T-cell (primary cell): ENCODE measurements around the gene RNF126. TPM values are rescaled to one million over a fixed set of nuclear protein-coding genes. Genes with fewer than 3 reads are reported as not detected.
"Not testable (repeated sequence)": the region's sequence is repeated elsewhere in the genome, so short reads cannot be mapped to it uniquely, and the experiment has no call there.

Experiments
- ATAC-seq, 4 experiments: fragments of 200-7000 bp in 3 of 4; fragments of 150-1000 bp in 1 of 4; cut with Tn5 transposase; replicated peaks in 1 of 4; 1 replicate in 3 of 4; 2 replicates in 1 of 4; pipeline ENCODE4 v1.10.0; 2021; ENCODE audit warnings: moderate library complexity in 3 of 4, mild to moderate bottlenecking in 2 of 4, moderate number of reproducible peaks in 1 of 4
- CTCF ChIA-PET, 2 donors: fragments of 300-600 bp; sonication (Branson Sonifier 250); formaldehyde crosslinking; loops; one replicate each; lab custom pipeline; 2022; ENCODE audit warnings: antibody characterized with exemption in 2 of 2; lab: Charles Lee
- POLR2A ChIA-PET, 2 donors: fragments of 300-600 bp; sonication (Branson Sonifier 250); formaldehyde crosslinking; loops; one replicate each; lab custom pipeline; 2022; ENCODE audit warnings: antibody characterized with exemption in 2 of 2; lab: Charles Lee
- DNase-seq, 35 experiments: peaks; one replicate each; pipeline versions ENCODE4 v3.0.0 to v3.0.0-alpha.2; 2013 to 2023
- H3K27ac ChIP-seq: one replicate; pipeline ENCODE4 v1.5.1; 2013; ENCODE audit warnings: low read length
- H3K27me3 ChIP-seq, 2 experiments: replicated peaks in 1 of 2; 1 replicate in 1 of 2; 2 replicates in 1 of 2; pipeline versions ENCODE4 v1.6.1 to v1.7.0; 2013; ENCODE audit warnings: low read length in 1 of 2, mixed read lengths in 1 of 2; ENCODE audit not compliant: control insufficient read depth in 2 of 2, insufficient read depth in 2 of 2; ENCODE audit errors: extremely low read depth in 1 of 2
- H3K36me3 ChIP-seq, 2 donors: 1 replicate in 1 of 2; 2 replicates in 1 of 2; pipeline versions ENCODE4 v1.6.1 to v1.7.0; 2013; ENCODE audit warnings: low read length in 1 of 2; ENCODE audit not compliant: control insufficient read depth in 2 of 2, insufficient read depth in 1 of 2; ENCODE audit errors: extremely low read depth in 1 of 2
- H3K4me1 ChIP-seq, 2 experiments: 1 replicate in 1 of 2; 2 replicates in 1 of 2; pipeline versions ENCODE4 v1.6.1 to v1.7.0; 2013; ENCODE audit warnings: low read length in 2 of 2, mixed read lengths in 1 of 2; ENCODE audit not compliant: insufficient read depth in 2 of 2, control insufficient read depth in 1 of 2; ENCODE audit errors: extremely low read depth in 1 of 2
- H3K4me3 ChIP-seq, 2 donors: 1 replicate in 1 of 2; 2 replicates in 1 of 2; pipeline versions ENCODE4 v1.5.1 to v1.7.0; 2013; ENCODE audit warnings: mild to moderate bottlenecking in 2 of 2, low read length in 1 of 2, moderate library complexity in 1 of 2; ENCODE audit not compliant: control insufficient read depth in 1 of 2; ENCODE audit errors: extremely low read depth in 1 of 2
- H3K9me3 ChIP-seq: 2 replicates; pipeline ENCODE4 v1.7.0; 2013
- H3K27ac Mint-ChIP-seq, 2 donors: one replicate each; pipeline ENCODE4 v1.8.0; 2020 to 2021; ENCODE audit warnings: mild to moderate bottlenecking in 2 of 2, mixed read lengths in 2 of 2
- H3K27me3 Mint-ChIP-seq, 2 donors: one replicate each; pipeline ENCODE4 v1.8.0; 2021 to 2022; ENCODE audit warnings: mixed read lengths in 2 of 2
- H3K36me3 Mint-ChIP-seq: one replicate; pipeline ENCODE4 v1.8.0; 2021; ENCODE audit warnings: mixed read lengths
- H3K4me1 Mint-ChIP-seq, 3 donors: one replicate each; pipeline ENCODE4 v1.8.0; 2020 to 2022; ENCODE audit warnings: mixed read lengths in 3 of 3, mild to moderate bottlenecking in 1 of 3
- H3K4me3 Mint-ChIP-seq, 3 donors: one replicate each; pipeline ENCODE4 v1.8.0; 2020 to 2022; ENCODE audit warnings: mild to moderate bottlenecking in 3 of 3, mixed read lengths in 3 of 3, moderate library complexity in 3 of 3
- H3K9me3 Mint-ChIP-seq, 3 donors: one replicate each; pipeline ENCODE4 v1.8.0; 2020 to 2022; ENCODE audit warnings: mixed read lengths in 3 of 3
- WGBS: methylation state at CpG from one replicate; pipeline ENCODE4 v1.1.5; 2013; ENCODE audit warnings: missing lambda C conversion rate; ENCODE audit not compliant: insufficient coverage; 5-methylcytosine and 5-hydroxymethylcytosine counted together
- total RNA-seq, 35 experiments: library from RNA in 6 of 35; stranded (reverse) in 6 of 35; fragments of 120-200 nt in 1 of 35; gene quantifications; one replicate each; pipeline versions ENCODE4 v1.2.1 to v1.2.4 and lab custom pipeline; 2013 to 2026

Gene RNF126
- total RNA-seq, 5 donors from 2014 or later (not counting 1 experiment from before 2014, with no cell fraction given), result 98.8 to 139 (median 118) TPM

DNA sequence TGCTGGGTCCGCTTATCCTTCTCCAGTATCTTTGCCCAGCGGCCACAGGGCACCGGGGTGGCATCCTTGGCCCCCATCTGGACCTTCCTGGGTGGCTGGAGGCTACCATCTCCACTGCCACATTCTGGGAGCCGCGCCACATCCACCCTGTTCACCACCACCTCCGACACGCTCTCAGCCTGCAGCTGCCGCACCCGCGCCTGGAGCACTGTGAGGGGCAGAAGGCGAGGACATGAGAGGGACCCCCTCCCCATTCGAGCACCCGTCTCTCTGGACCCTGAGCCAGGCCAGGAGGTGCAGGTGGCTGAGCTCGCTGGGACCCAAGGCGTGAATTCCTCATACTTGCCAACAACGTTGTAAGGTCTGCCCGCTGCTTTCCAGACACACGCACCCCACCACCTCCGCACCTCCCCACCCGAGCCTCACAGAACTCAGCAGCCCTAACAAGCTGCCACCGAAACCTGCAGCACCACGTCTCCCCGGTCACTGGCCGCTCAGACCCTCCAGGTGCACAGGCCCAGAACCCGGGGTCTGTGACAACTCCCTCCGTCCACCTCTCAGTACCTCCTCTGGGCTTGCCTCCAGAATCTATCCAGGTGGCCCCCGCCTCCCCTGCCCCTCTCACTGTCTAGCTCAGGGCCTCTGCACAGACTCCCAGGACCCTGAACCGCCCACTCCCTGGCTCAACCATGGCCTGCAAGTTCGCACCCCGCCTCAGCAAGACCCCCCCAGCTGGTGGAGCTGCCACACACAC, 32.9 kb downstream of the RNF126 start:
- Mint-ChIP-seq H3K4me1 (peaks cover 36 to 37% (median 36%) of the 10 kb centered on the region in 3 donors), H3K27me3 (no peaks in the 10 kb centered on the region), H3K36me3 (peaks cover 21% of the 10 kb centered on the region), H3K27ac (peak overlapping the region in 1 of 2 donors; percentile 43), H3K9me3 (no peaks in the 10 kb centered on the region), H3K4me3 (peak overlapping the region in 1 of 3 donors; percentile 81)
- ATAC-seq (no peak), DNase-seq (no peak)
- ChIA-PET POLR2A (interaction anchor here in 1 of 2 donors (0.6 kb wide), 1 partner anchor 58 kb away, joined by 3 read pairs; the partner anchor contains the start of gene BSG), CTCF (no interaction called here)
- no peaks in the 10 kb centered on the region for H3K27me3 ChIP-seq
- WGBS, result 96% methylated on average over 25 of the region's 30 CpGs
- peaks cover 3 to 23% of the 10 kb centered on the region in 2 donors for H3K36me3 ChIP-seq
- H3K9me3 ChIP-seq, result no peaks in the 10 kb centered on the region
- no peak overlapping the region for H3K4me3 ChIP-seq
- H3K4me1 ChIP-seq, result peaks cover 2 to 42% of the 10 kb centered on the region in 2 experiments
- H3K27ac ChIP-seq, result no peak overlapping the region

DNA sequence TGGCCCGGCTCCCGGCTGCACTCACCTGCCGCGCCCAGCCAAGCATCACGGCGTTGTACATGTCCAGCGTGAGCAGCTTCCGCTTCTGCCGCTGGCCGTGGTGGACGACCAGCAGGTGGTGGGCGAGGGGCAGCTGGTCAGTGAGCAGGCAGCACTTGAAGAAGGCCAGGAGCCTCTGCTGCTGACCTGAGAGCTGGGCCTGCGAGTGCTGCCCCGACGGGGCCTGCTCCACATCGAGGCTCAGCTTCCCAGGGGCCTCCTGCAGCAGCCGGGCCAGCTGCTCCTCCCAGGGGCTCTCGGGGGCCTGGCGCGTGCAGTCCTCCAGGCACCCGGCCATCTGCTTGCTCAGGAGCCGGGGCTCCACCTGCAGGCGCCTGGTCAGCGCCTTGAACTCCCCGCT, 33.5 kb downstream of the RNF126 start:
- DNase-seq, H3K4me3 Mint-ChIP-seq, H3K27me3 ChIP-seq, H3K9me3 ChIP-seq, H3K4me3 ChIP-seq, POLR2A ChIA-PET, H3K27ac ChIP-seq, H3K27ac Mint-ChIP-seq, ATAC-seq, H3K27me3 Mint-ChIP-seq, H3K9me3 Mint-ChIP-seq, CTCF ChIA-PET: not testable (repeated sequence)
- Mint-ChIP-seq H3K4me1 (peaks cover 36 to 37% (median 36%) of the 10 kb centered on the region in 3 donors), H3K36me3 (peaks cover 21% of the 10 kb centered on the region)
- Histone ChIP-seq H3K4me1 (peaks cover 2 to 42% of the 10 kb centered on the region in 2 experiments), H3K36me3 (peaks cover 3 to 29% of the 10 kb centered on the region in 2 donors)
- 97% methylated on average over 25 of the region's 25 CpGs for WGBS

DNA sequence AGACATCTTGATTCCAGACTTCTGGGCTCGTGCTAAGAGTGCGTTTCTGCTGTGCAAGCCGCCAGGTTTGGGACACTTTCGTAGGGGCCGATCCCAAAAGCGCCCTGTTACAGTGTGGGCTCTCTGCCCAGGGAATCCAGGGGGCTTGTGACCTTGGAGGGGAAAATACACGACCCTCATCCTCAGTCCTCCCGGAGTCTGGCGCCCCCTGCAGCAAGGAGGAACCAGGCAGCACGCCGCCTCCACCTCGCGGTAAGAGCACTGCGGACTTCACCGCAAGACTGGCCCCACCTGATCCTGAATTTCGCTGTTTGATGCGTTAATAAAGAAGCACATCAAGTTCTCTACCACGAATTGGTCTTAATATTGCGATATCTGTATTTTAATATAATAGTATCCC, 34.8 kb downstream of the RNF126 start:
- peaks cover 7 to 39% of the 10 kb centered on the region in 2 donors for H3K36me3 ChIP-seq
- Mint-ChIP-seq H3K36me3 (peaks cover 26% of the 10 kb centered on the region), H3K4me3 (no peak overlapping the region), H3K27ac (no peak overlapping the region), H3K4me1 (peaks cover 25 to 30% (median 28%) of the 10 kb centered on the region in 3 donors), H3K27me3 (no peaks in the 10 kb centered on the region), H3K9me3 (no peaks in the 10 kb centered on the region)
- ATAC-seq, result no peak
- no peak overlapping the region for H3K4me3 ChIP-seq
- 96% methylated on average over 9 of the region's 19 CpGs for WGBS
- no peaks in the 10 kb centered on the region for H3K27me3 ChIP-seq
- peak in 5 of 35 experiments; percentile 18 to 41 (median 24) for DNase-seq
- peaks cover 2 to 32% of the 10 kb centered on the region in 2 experiments for H3K4me1 ChIP-seq
- CTCF ChIA-PET, result no interaction called here
- H3K9me3 ChIP-seq, result no peaks in the 10 kb centered on the region
- H3K27ac ChIP-seq, result no peak overlapping the region
- POLR2A ChIA-PET, result no interaction called here

DNA sequence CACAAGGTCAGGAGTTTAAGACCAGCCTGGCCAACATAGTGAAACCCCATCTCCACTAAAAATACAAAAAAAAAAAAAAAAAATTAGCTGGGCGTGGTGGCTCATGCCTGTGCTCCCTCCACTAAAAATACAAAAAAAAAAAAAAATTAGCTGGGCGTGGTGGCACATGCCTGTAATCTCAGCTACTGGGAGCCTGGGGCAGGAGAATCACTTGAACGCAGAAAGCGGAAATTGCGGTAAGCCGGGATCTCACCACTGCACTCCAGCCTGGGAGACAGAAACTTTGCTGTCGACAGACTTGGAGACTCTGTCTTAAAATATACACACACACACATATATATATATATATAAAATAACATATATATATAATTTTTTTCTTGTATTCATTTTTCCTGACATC, 36.4 kb downstream of the RNF126 start:
- whole genome bisulfite sequencing, result no CpG with 5 or more reads among the region's 7 CpGs
- POLR2A ChIA-PET, result interaction anchor here in 1 of 2 donors (0.8 kb wide), 1 partner anchor 413 kb away, joined by 8 read pairs; the partner anchor contains the start of gene ABCA7
- not testable (repeated sequence) for H3K27me3 Mint-ChIP-seq, H3K27me3 ChIP-seq, H3K4me3 ChIP-seq, H3K9me3 Mint-ChIP-seq, H3K27ac Mint-ChIP-seq, DNase-seq, H3K27ac ChIP-seq, ATAC-seq, H3K9me3 ChIP-seq, H3K4me3 Mint-ChIP-seq
- Histone ChIP-seq H3K4me1 (peaks cover 0 to 17% of the 10 kb centered on the region in 2 experiments), H3K36me3 (peaks cover 15 to 47% of the 10 kb centered on the region in 2 donors)
- Mint-ChIP-seq H3K4me1 (peaks cover 18 to 19% (median 19%) of the 10 kb centered on the region in 3 donors), H3K36me3 (peaks cover 26% of the 10 kb centered on the region)
- CTCF ChIA-PET, result interaction anchor here (0.6 to 0.7 kb wide), 2 partner anchors 17 to 63 kb away, joined by 3 to 4 read pairs; no protein-coding TSS in a partner anchor

DNA sequence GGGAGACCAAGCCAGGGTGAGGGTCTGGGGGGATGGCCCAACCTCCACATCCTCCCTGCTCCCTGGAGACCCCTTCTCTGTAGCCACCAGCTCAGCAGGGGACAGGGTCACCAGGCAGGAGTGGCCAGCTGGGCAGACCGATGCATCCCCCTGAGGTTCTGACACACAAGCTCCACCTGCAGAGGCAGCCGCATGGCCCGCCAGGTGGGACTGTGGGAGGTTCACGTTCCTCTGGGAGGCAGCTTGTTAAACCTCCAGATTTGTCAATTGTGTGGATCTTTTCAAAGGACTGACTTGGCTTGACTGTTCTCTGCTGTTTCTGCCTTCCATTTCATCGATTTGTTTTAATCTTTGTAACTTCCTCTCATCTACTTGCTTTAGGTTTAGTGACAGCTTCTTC, 37.8 kb downstream of the RNF126 start:
- Histone ChIP-seq H3K9me3 (no peaks in the 10 kb centered on the region), H3K4me3 (no peak overlapping the region), H3K27ac (no peak overlapping the region), H3K36me3 (peaks cover 15 to 51% of the 10 kb centered on the region in 2 donors), H3K27me3 (no peaks in the 10 kb centered on the region), H3K4me1 (peaks cover 0 to 5% of the 10 kb centered on the region in 2 experiments)
- no peak overlapping the region for H3K27ac Mint-ChIP-seq
- H3K36me3 Mint-ChIP-seq, result peaks cover 22% of the 10 kb centered on the region
- H3K27me3 Mint-ChIP-seq, result no peaks in the 10 kb centered on the region
- ChIA-PET CTCF (no interaction called here), POLR2A (interaction anchor here in 1 of 2 donors (1.1 kb wide), 1 partner anchor 35 kb away, joined by 3 read pairs; no protein-coding TSS in a partner anchor)
- WGBS, result 95% methylated on average over 3 of the region's 5 CpGs
- H3K4me1 Mint-ChIP-seq, result peaks cover 9 to 12% (median 10%) of the 10 kb centered on the region in 3 donors
- no peak overlapping the region for H3K4me3 Mint-ChIP-seq
- DNase-seq, result no peak
- no peaks in the 10 kb centered on the region for H3K9me3 Mint-ChIP-seq
- ATAC-seq, result no peak

DNA sequence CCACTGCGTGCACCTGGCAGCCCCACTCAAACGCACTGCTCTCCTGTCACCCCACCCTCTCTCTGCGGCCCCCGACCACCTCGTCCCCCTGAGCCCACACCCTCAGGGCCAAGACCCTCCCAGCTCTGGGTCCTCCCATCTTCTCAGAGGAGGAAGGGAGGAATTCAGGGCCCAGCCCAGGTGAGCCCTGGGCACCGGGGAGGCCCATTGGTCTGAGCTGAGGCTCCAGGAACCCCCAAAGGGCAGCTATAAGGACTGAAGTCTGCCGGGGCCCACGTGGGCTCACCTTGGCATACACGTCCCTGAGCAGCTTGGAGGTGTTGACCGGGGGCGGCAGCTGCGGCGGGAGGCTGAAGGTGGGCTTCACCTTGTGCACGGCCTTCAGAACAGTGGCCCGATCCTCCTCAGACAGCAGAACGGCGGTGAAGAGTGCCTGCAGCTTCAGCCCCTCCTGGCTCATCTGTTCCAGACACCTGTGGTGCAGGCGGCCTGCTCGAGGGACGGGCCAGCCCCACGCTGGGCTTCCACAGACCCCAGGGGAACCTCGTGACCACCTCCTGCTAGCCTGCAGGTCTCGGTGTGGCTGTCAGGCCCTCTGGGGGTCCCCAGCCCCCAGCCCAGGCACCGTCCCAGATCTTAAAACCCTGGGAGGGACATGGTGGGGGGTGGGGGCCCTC, 38.4 kb downstream of the RNF126 start:
- CTCF ChIA-PET, result no interaction called here
- H3K4me1 Mint-ChIP-seq, result peaks cover 5 to 8% (median 6%) of the 10 kb centered on the region in 3 donors

More for the DNA sequence above, 38.4 kb downstream of the RNF126 start:
- no peaks in the 10 kb centered on the region for H3K9me3 ChIP-seq
- H3K4me3 ChIP-seq, result no peak overlapping the region
- Mint-ChIP-seq H3K4me3 (no peak overlapping the region), H3K36me3 (peaks cover 21% of the 10 kb centered on the region), H3K27ac (no peak overlapping the region), H3K27me3 (no peaks in the 10 kb centered on the region), H3K9me3 (no peaks in the 10 kb centered on the region)
- H3K4me1 ChIP-seq, result no peaks in the 10 kb centered on the region
- no peaks in the 10 kb centered on the region for H3K27me3 ChIP-seq
- no peak for ATAC-seq
- POLR2A ChIA-PET, result no interaction called here
- no peak for DNase-seq
- no peak overlapping the region for H3K27ac ChIP-seq
- peaks cover 15 to 57% of the 10 kb centered on the region in 2 donors for H3K36me3 ChIP-seq
- 92% methylated on average over 18 of the region's 24 CpGs for WGBS
